ENCODE results near the gene MAPK4.
"Not testable (repeated sequence)": the region's sequence is repeated elsewhere in the genome, so short reads cannot be mapped to it uniquely, and the experiment has no call there.

The MAPK4 gene

DNA sequence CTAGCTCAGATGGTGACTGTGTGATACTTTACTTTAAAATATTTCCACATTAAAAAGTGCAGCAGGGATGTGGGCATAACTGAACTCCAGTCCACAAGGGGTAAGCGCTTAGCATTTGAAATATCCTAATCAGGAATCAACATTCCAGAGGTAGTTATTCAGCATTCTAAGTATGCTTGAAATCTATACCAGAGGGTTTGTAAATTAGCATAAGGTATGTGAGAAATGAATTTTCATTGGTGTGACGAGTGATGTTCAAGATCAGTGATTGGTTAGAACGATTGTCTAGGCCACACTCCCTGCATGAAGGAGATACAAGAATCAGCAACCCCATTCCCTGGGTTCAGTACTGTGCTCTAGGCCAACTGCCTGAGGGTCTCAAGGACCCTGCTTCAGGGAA is 42.6 kb downstream of the MAPK4 start:
- H3K9me3 ChIP-seq (ENCODE audit: control insufficient read depth, low read length), result peaks cover 4% of the 10 kb centered on the region
- H3K4me1 ChIP-seq (ENCODE audit: control insufficient read depth, insufficient read depth, low read length), result no peaks in the 10 kb centered on the region
- H3K4me3 ChIP-seq (ENCODE audit: insufficient read depth, low read depth, low read length), result no peak overlapping the region
- H3K27me3 ChIP-seq (ENCODE audit: control insufficient read depth, insufficient read depth, low read length, poor library complexity, severe bottlenecking), result no peaks in the 10 kb centered on the region
- H3K36me3 ChIP-seq (ENCODE audit: control insufficient read depth, insufficient read depth, low read length), result no peaks in the 10 kb centered on the region
- WGBS, 2 experiments, result 95 to 96% methylated on average over 2 to 3 of the region's 3 CpGs
- H3K27ac ChIP-seq (ENCODE audit: insufficient read depth, low read depth, low read length, poor library complexity, severe bottlenecking), result no peak overlapping the region

DNA sequence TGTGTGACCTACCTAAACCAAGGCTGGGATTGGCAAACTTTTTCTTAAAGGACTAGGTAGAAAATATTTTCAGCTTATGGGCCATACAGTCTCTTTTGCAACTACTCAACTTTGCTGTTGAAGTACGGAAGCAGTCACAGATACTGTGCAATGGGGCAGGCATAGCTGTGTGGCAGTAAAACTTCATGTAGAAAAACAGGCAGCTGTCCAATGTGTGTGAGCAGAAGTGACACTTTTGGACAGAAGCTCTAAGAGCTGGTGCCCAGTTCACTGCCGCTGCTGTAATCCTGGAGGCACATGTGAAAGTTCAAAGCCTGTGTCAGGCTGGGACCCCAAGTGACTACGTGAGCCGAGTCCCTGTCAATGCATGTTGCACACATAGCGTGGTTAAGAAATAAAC is 46.7 kb downstream of the MAPK4 start:
- Histone ChIP-seq H3K4me3 (ENCODE audit: insufficient read depth, low read depth, low read length) (no peak overlapping the region), H3K27me3 (ENCODE audit: control insufficient read depth, insufficient read depth, low read length, poor library complexity, severe bottlenecking) (no peaks in the 10 kb centered on the region), H3K27ac (ENCODE audit: insufficient read depth, low read depth, low read length, poor library complexity, severe bottlenecking) (no peak overlapping the region), H3K9me3 (ENCODE audit: control insufficient read depth, low read length) (peaks cover 1% of the 10 kb centered on the region), H3K36me3 (ENCODE audit: control insufficient read depth, insufficient read depth, low read length) (no peaks in the 10 kb centered on the region), H3K4me1 (ENCODE audit: control insufficient read depth, insufficient read depth, low read length) (no peaks in the 10 kb centered on the region)
- WGBS, 2 experiments, result 96 to 97% methylated on average over 5 of the region's 5 CpGs

DNA sequence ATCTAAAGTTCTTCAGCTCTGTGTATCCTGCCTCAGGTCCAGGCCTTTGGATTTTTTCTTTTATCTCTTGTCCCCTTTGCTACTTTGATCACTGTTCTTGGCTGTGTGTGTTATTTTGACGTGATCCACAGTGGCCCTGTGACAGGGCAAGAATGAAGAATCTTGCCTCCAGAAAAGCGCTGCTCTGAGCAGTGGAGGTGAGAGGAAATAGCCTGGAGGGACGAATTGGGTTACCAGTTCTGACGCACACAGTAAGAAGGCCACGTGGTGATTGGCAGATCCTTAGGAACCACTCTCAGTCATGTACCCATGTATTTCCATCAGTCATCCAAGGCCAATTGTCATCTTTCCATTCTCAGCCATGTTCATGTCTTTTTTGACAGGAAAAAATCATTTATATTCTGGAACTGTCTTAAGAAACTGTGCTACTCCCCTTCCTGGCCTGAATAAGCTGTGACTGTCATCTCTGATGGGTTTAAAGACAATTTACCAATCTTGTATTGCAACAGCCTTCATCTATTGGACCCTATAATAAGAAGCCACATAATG is 47.6 kb downstream of the MAPK4 start:
- 88 to 90% methylated on average over 5 of the region's 5 CpGs for WGBS, 2 experiments
- Histone ChIP-seq H3K27me3 (ENCODE audit: control insufficient read depth, insufficient read depth, low read length, poor library complexity, severe bottlenecking) (no peaks in the 10 kb centered on the region), H3K27ac (ENCODE audit: insufficient read depth, low read depth, low read length, poor library complexity, severe bottlenecking) (no peak overlapping the region), H3K9me3 (ENCODE audit: control insufficient read depth, low read length) (no peaks in the 10 kb centered on the region), H3K4me1 (ENCODE audit: control insufficient read depth, insufficient read depth, low read length) (no peaks in the 10 kb centered on the region), H3K4me3 (ENCODE audit: insufficient read depth, low read depth, low read length) (no peak overlapping the region), H3K36me3 (ENCODE audit: control insufficient read depth, insufficient read depth, low read length) (no peaks in the 10 kb centered on the region)

DNA sequence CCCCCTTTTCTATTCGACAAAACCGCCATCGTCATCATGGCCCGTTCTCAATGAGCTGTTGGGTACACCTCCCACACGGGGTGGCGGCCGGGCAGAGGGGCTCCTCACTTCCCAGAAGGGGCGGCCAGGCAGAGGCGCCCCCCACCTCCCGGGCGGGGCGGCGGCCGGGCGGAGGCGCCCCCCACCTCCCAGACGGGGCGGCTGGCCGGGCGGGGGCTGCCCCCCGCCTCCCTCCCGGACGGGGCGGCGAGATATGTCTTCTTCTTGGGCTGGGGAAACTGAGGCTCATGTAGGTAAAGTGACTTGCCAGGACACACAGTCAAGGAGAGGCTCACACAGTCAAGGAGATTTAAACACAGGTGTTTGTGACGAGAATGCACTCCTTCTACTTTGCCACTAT is 49.3 kb downstream of the MAPK4 start:
- 92 to 93% methylated on average over 26 of the region's 26 CpGs for WGBS, 2 experiments
- not testable (repeated sequence) for H3K36me3 ChIP-seq (ENCODE audit: control insufficient read depth, insufficient read depth, low read length); H3K27ac ChIP-seq (ENCODE audit: insufficient read depth, low read depth, low read length, poor library complexity, severe bottlenecking); H3K4me1 ChIP-seq (ENCODE audit: control insufficient read depth, insufficient read depth, low read length); H3K9me3 ChIP-seq (ENCODE audit: control insufficient read depth, low read length); H3K4me3 ChIP-seq (ENCODE audit: insufficient read depth, low read depth, low read length); H3K27me3 ChIP-seq (ENCODE audit: control insufficient read depth, insufficient read depth, low read length, poor library complexity, severe bottlenecking)

DNA sequence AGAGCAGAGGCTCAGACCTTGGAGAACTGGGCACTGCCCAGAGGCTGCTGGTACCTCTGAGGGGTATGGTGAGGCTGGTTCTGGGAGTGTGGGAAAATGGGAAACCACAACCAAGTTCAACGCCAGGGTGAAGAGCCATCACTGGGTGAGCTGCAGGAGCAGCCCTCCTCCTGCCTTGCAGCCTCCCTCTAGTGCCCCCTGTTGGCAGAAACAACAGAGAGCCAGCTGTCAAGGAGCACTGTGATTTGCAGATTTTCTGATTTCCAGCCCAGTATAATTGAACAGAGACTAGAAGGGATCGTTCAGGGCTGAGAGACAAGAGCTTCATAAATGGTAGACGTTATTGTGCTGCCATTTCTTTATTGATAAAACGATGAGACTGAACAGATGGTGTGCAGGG is 50.5 kb downstream of the MAPK4 start:
- no peak overlapping the region for H3K27ac ChIP-seq (ENCODE audit: insufficient read depth, low read depth, low read length, poor library complexity, severe bottlenecking)
- H3K27me3 ChIP-seq (ENCODE audit: control insufficient read depth, insufficient read depth, low read length, poor library complexity, severe bottlenecking), result no peaks in the 10 kb centered on the region
- H3K4me1 ChIP-seq (ENCODE audit: control insufficient read depth, insufficient read depth, low read length), result no peaks in the 10 kb centered on the region
- no peak overlapping the region for H3K4me3 ChIP-seq (ENCODE audit: insufficient read depth, low read depth, low read length)
- H3K36me3 ChIP-seq (ENCODE audit: control insufficient read depth, insufficient read depth, low read length), result no peaks in the 10 kb centered on the region
- 94 to 95% methylated on average over 4 of the region's 4 CpGs for WGBS, 2 experiments
- H3K9me3 ChIP-seq (ENCODE audit: control insufficient read depth, low read length), result no peaks in the 10 kb centered on the region

DNA sequence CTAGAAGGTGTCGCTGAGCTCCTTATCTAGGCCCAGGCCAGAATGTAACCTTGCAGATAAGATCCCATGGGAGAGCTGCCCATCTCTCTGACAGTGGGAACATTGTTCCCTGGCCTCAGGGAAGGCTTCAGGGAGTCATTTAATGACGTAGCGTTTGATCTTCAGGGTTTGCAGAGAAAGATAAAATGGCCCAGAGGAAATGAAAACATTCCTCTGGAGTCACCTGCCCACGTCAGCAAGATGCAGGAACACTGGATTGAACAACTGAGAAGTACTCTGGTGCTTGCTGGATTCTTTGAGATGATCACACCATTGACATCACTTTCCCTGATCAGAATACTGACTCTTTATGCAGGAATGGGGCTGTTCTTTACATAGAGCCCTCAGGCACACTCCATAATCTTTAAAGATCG is 51.6 kb downstream of the MAPK4 start:
- no peaks in the 10 kb centered on the region for H3K4me1 ChIP-seq (ENCODE audit: control insufficient read depth, insufficient read depth, low read length)
- 92% methylated on average over 5 of the region's 5 CpGs for WGBS, 2 experiments
- H3K27me3 ChIP-seq (ENCODE audit: control insufficient read depth, insufficient read depth, low read length, poor library complexity, severe bottlenecking), result no peaks in the 10 kb centered on the region
- H3K27ac ChIP-seq (ENCODE audit: insufficient read depth, low read depth, low read length, poor library complexity, severe bottlenecking), result no peak overlapping the region
- no peaks in the 10 kb centered on the region for H3K9me3 ChIP-seq (ENCODE audit: control insufficient read depth, low read length)
- H3K4me3 ChIP-seq (ENCODE audit: insufficient read depth, low read depth, low read length), result no peak overlapping the region
- no peaks in the 10 kb centered on the region for H3K36me3 ChIP-seq (ENCODE audit: control insufficient read depth, insufficient read depth, low read length)

DNA sequence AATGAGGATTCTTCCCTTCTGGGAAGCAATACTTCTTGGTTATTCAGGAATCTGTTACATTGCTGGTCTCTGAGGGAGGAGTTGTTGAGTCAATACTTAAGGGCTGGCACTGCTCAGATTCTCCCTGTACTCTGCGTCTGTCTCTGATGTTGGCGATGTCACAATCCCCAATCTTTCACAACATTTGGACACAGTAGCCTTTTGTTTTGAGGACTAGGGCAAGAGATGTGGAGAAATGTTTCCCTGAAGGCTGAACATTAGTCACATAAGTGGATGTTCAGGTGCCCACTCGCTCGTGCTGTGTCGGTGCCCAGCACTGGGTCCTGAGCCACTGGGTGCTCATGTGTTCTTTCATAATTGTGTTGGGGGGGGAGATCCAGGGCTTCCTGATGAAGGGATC is 55.0 kb downstream of the MAPK4 start:
- no peak overlapping the region for H3K27ac ChIP-seq (ENCODE audit: insufficient read depth, low read depth, low read length, poor library complexity, severe bottlenecking)
- H3K4me1 ChIP-seq (ENCODE audit: control insufficient read depth, insufficient read depth, low read length), result no peaks in the 10 kb centered on the region
- H3K36me3 ChIP-seq (ENCODE audit: control insufficient read depth, insufficient read depth, low read length), result no peaks in the 10 kb centered on the region
- 94 to 95% methylated on average over 5 of the region's 5 CpGs for WGBS, 2 experiments
- no peaks in the 10 kb centered on the region for H3K27me3 ChIP-seq (ENCODE audit: control insufficient read depth, insufficient read depth, low read length, poor library complexity, severe bottlenecking)
- no peaks in the 10 kb centered on the region for H3K9me3 ChIP-seq (ENCODE audit: control insufficient read depth, low read length)
- H3K4me3 ChIP-seq (ENCODE audit: insufficient read depth, low read depth, low read length), result no peak overlapping the region

DNA sequence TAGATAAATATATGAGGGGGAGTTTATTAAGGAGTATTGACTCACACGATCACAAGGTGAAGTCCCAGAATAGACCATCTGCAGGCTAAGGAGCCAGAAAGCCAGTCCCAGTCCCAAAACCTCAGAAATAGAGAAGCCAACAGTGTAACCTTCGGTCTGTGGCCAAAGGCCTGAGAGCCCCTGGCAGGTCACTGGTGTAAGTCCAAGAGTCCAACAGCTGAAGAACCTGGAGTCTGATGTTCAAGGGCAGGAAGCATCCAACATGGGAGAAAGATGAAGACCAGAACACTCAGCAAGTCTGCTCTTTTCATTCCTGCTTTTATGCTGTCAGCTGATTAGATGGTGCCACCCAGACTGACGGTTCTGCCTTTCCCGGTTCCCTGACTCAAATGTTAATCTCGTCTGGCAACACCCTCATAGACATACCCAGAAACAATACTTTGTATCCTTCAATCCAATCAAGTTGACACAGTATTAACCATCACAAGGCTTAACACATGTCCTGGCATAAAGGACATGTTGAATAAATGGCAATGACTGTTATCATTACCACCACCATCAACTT is 56.7 kb downstream of the MAPK4 start:
- Histone ChIP-seq H3K27ac (ENCODE audit: insufficient read depth, low read depth, low read length, poor library complexity, severe bottlenecking) (no peak overlapping the region), H3K9me3 (ENCODE audit: control insufficient read depth, low read length) (no peaks in the 10 kb centered on the region), H3K4me3 (ENCODE audit: insufficient read depth, low read depth, low read length) (no peak overlapping the region), H3K36me3 (ENCODE audit: control insufficient read depth, insufficient read depth, low read length) (no peaks in the 10 kb centered on the region), H3K4me1 (ENCODE audit: control insufficient read depth, insufficient read depth, low read length) (no peaks in the 10 kb centered on the region), H3K27me3 (ENCODE audit: control insufficient read depth, insufficient read depth, low read length, poor library complexity, severe bottlenecking) (no peaks in the 10 kb centered on the region)
- 84 to 88% methylated on average over 5 of the region's 5 CpGs for WGBS, 2 experiments

DNA sequence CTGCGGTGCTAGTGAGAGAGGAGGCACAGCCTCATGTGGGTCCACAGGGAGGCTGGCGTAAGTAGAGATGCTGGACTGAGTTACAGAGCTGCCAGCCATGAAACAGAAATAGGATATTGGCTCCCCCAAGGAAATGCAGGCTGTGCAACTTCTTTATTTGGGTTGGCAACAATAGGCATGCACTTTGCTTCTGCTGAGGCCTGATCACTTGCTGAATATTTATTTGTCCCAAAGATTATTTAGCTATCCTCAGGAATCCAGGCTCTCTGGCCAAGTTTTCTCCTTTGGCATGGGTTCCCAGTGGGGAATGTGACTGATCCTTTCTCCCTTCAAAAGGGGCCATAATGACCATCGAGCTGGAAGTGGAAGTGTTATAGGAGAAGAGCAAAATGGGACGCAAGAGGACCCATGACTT is 60.0 kb downstream of the MAPK4 start:
- Histone ChIP-seq H3K4me1 (ENCODE audit: control insufficient read depth, insufficient read depth, low read length) (no peaks in the 10 kb centered on the region), H3K27ac (ENCODE audit: insufficient read depth, low read depth, low read length, poor library complexity, severe bottlenecking) (no peak overlapping the region), H3K36me3 (ENCODE audit: control insufficient read depth, insufficient read depth, low read length) (no peaks in the 10 kb centered on the region), H3K9me3 (ENCODE audit: control insufficient read depth, low read length) (no peaks in the 10 kb centered on the region), H3K4me3 (ENCODE audit: insufficient read depth, low read depth, low read length) (no peak overlapping the region), H3K27me3 (ENCODE audit: control insufficient read depth, insufficient read depth, low read length, poor library complexity, severe bottlenecking) (no peaks in the 10 kb centered on the region)
- 89 to 94% methylated on average over 4 of the region's 4 CpGs for WGBS, 2 experiments

DNA sequence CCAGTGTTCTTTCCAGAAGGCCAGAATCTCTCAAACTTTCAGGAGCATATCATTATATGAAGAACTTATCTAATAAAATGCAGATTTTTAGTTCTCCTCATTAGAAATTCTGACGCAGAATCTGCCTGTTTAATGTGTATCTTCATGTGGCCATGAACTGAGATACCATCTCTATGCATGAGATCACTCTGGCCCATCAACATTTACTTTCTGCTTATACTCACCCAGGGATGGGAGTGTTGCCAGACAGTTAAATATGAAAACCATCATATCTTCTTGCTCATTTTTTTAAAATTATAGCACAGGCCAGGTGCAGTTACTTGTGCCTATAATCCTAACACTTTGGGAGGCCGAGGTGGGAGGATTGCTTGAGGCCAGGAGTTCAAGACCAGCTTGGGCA is 60.4 kb downstream of the MAPK4 start:
- Histone ChIP-seq H3K27me3 (ENCODE audit: control insufficient read depth, insufficient read depth, low read length, poor library complexity, severe bottlenecking) (no peaks in the 10 kb centered on the region), H3K36me3 (ENCODE audit: control insufficient read depth, insufficient read depth, low read length) (no peaks in the 10 kb centered on the region)

DNA sequence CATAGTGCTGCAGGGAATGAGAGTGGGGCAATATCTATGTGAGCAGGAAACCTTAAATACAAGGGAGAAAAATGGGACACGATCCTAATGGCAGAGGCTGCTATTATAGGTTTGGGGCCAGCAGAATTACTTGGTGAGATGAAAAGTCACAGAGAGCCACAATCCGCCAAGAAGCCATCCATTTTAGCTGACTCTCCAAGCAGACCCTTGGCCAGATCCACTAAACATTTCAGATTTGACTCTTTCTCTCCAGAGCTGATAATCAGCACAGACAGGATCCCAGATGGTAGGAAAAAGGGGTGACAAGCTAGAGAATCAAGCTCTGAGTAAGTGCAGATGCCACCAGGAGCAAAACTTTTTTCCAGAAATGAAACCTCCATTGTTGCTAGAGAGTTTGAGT is 61.5 kb downstream of the MAPK4 start:
- WGBS, 2 experiments, result 95 to 100% methylated on average over 2 of the region's 2 CpGs
- H3K4me3 ChIP-seq (ENCODE audit: insufficient read depth, low read depth, low read length), result no peak overlapping the region
- no peaks in the 10 kb centered on the region for H3K27me3 ChIP-seq (ENCODE audit: control insufficient read depth, insufficient read depth, low read length, poor library complexity, severe bottlenecking)
- no peaks in the 10 kb centered on the region for H3K36me3 ChIP-seq (ENCODE audit: control insufficient read depth, insufficient read depth, low read length)
- H3K9me3 ChIP-seq (ENCODE audit: control insufficient read depth, low read length), result no peaks in the 10 kb centered on the region
- no peak overlapping the region for H3K27ac ChIP-seq (ENCODE audit: insufficient read depth, low read depth, low read length, poor library complexity, severe bottlenecking)
- H3K4me1 ChIP-seq (ENCODE audit: control insufficient read depth, insufficient read depth, low read length), result no peaks in the 10 kb centered on the region

More for the DNA sequence above, 60.4 kb downstream of the MAPK4 start:
- WGBS, 2 experiments, result 94 to 100% methylated on average over 2 of the region's 2 CpGs
- Histone ChIP-seq H3K4me3 (ENCODE audit: insufficient read depth, low read depth, low read length) (no peak overlapping the region), H3K9me3 (ENCODE audit: control insufficient read depth, low read length) (no peaks in the 10 kb centered on the region), H3K4me1 (ENCODE audit: control insufficient read depth, insufficient read depth, low read length) (no peaks in the 10 kb centered on the region), H3K27ac (ENCODE audit: insufficient read depth, low read depth, low read length, poor library complexity, severe bottlenecking) (no peak overlapping the region)

Data from ectodermal cell (in vitro differentiated cells).